SK-N-SH (cell line): ENCODE results near the gene POU2F1. TPM values are rescaled to one million over a fixed set of nuclear protein-coding genes. Genes with fewer than 3 reads are reported as not detected.
"Not testable (repeated sequence)": the region's sequence is repeated elsewhere in the genome, so short reads cannot be mapped to it uniquely, and the experiment has no call there.

Experiments
- CTCF ChIA-PET: fragments of 300-600, 350-600 bp; formaldehyde crosslinking; extraction: SDS; loops from one replicate; lab custom pipeline; 2021; lab: Yijun Ruan, JAX
- POLR2A ChIA-PET: fragments of 350-600 bp; sonication (Branson Sonifier 250); formaldehyde crosslinking; extraction: SDS; loops from one replicate; lab custom pipeline; 2020; ENCODE audit warnings: antibody characterized with exemption, inconsistent platforms; lab: Yijun Ruan, JAX
- DNase-seq: peaks from one replicate; pipeline ENCODE4 v3.0.0; 2012
- H2AFZ ChIP-seq: fragments of 200-600 bp; sonication (generic); 2 replicates; pipeline ENCODE4 v1.8.1; 2016; ENCODE audit warnings: antibody characterized with exemption, mild to moderate bottlenecking, low read depth
- H3F3A ChIP-seq: fragments of 200-600 bp; sonication (generic); replicated peaks from 2 replicates; pipeline ENCODE3; 2016; ENCODE audit warnings: antibody characterized with exemption, mild to moderate bottlenecking; ENCODE audit not compliant: insufficient read depth
- H3K27ac ChIP-seq, 2 experiments: fragments of 200-500 bp in 1 of 2; fragments of 200-600 bp in 1 of 2; sonication (Bioruptor generic) in 1 of 2; sonication (generic), shearing (Covaris generic) in 1 of 2; 2 replicates each; pipeline versions ENCODE4 v1.5.1 to v1.6.1; 2014 to 2016; ENCODE audit warnings: low read depth in 2 of 2, inconsistent platforms in 1 of 2, low read length in 1 of 2, mild to moderate bottlenecking in 1 of 2, mixed read lengths in 1 of 2
- H3K27me3 ChIP-seq: fragments of 200-600 bp; sonication (generic), shearing (Covaris generic); 2 replicates; pipeline ENCODE4 v1.6.1; 2016; ENCODE audit warnings: mixed run types; ENCODE audit not compliant: insufficient read depth
- H3K36me3 ChIP-seq, 2 experiments: fragments of 200-500 bp in 1 of 2; fragments of 200-600 bp in 1 of 2; sonication (Bioruptor generic) in 1 of 2; sonication (generic) in 1 of 2; replicated peaks in 1 of 2; 2 replicates each; pipeline versions ENCODE3 to v1.5.1; 2014 to 2016; ENCODE audit warnings: low read length in 1 of 2, mild to moderate bottlenecking in 1 of 2; ENCODE audit not compliant: insufficient read depth in 2 of 2, control insufficient read depth in 1 of 2
- H3K4me1 ChIP-seq, 2 experiments: fragments of 200-500 bp in 1 of 2; fragments of 200-600 bp in 1 of 2; sonication (Bioruptor generic) in 1 of 2; sonication (generic), shearing (Covaris generic) in 1 of 2; 2 replicates each; pipeline versions ENCODE4 v1.5.1 to v1.6.1; 2014 to 2016; ENCODE audit warnings: low read depth in 1 of 2, low read length in 1 of 2, mixed run types in 1 of 2; ENCODE audit not compliant: insufficient read depth in 2 of 2, control insufficient read depth in 1 of 2
- H3K4me2 ChIP-seq: fragments of 200-600 bp; sonication (generic), shearing (Covaris generic); 2 replicates; pipeline ENCODE4 v1.6.1; 2017; ENCODE audit warnings: mixed run types
- H3K4me3 ChIP-seq, 2 experiments: fragments of 200-500 bp in 1 of 2; fragments of 200-600 bp in 1 of 2; sonication (Bioruptor generic) in 1 of 2; sonication (generic), shearing (Covaris generic) in 1 of 2; 2 replicates each; pipeline versions ENCODE4 v1.5.1 to v1.8.1; 2014 to 2016; ENCODE audit warnings: low read depth in 2 of 2, inconsistent platforms in 1 of 2, low read length in 1 of 2, mild to moderate bottlenecking in 1 of 2, mixed read lengths in 1 of 2, moderate library complexity in 1 of 2
- H3K79me2 ChIP-seq: fragments of 200-600 bp; sonication (generic); 2 replicates; pipeline ENCODE4 v1.8.1; 2017; ENCODE audit warnings: mild to moderate bottlenecking; ENCODE audit not compliant: insufficient read depth
- H3K9ac ChIP-seq: fragments of 200-600 bp; sonication (generic); 2 replicates; pipeline ENCODE4 v1.6.1; 2017; ENCODE audit warnings: mixed run types
- H3K9me2 ChIP-seq: fragments of 200-600 bp; sonication (generic); 2 replicates; pipeline ENCODE4 v1.6.1; 2017; ENCODE audit warnings: mixed run types
- H3K9me3 ChIP-seq: fragments of 200-600 bp; sonication (generic); 2 replicates; pipeline ENCODE4 v1.6.1; 2017; ENCODE audit warnings: mixed run types, mild to moderate bottlenecking, moderate library complexity
- H4K20me1 ChIP-seq: fragments of 200-600 bp; sonication (generic); 2 replicates; pipeline ENCODE4 v1.6.1; 2017; ENCODE audit warnings: mild to moderate bottlenecking, mixed run types; ENCODE audit not compliant: insufficient read depth
- CHD2 ChIP-seq: fragments of 150-350 bp; IDR thresholded peaks from 2 replicates; pipeline ENCODE4 v1.6.1; 2018; ENCODE audit warnings: low read length; ENCODE audit not compliant: partially characterized antibody
- EP300 ChIP-seq, 2 experiments: IDR thresholded peaks; 2 replicates each; pipeline versions ENCODE4 v1.4.0 to v1.6.1; 2012; ENCODE audit warnings: borderline replicate concordance in 1 of 2, low read depth in 1 of 2, low read length in 1 of 2
- FOSL2 ChIP-seq: IDR thresholded peaks from 2 replicates; pipeline ENCODE4 v1.4.0; 2012; ENCODE audit warnings: low read depth, mild to moderate bottlenecking, moderate library complexity, borderline replicate concordance
- FOXJ3 ChIP-seq: sonication (generic); formaldehyde crosslinking; IDR thresholded peaks from 2 replicates; pipeline ENCODE4 v1.5.1; 2020; ENCODE audit warnings: mild to moderate bottlenecking, missing genetic modification reagents
- FOXM1 ChIP-seq: IDR thresholded peaks from 2 replicates; pipeline ENCODE4 v1.4.0; 2012; ENCODE audit warnings: low read depth, mild to moderate bottlenecking
- GABPA ChIP-seq: IDR thresholded peaks from 2 replicates; pipeline ENCODE4 v1.4.0; 2012; ENCODE audit warnings: low read depth, mild to moderate bottlenecking
- GATA2 ChIP-seq: sonication (generic); formaldehyde crosslinking; IDR thresholded peaks from 2 replicates; pipeline ENCODE4 v1.5.0; 2020; ENCODE audit warnings: mild to moderate bottlenecking, missing genetic modification reagents
- MXI1 ChIP-seq: IDR thresholded peaks from 2 replicates; pipeline ENCODE4 v1.6.1; 2012; ENCODE audit warnings: mild to moderate bottlenecking, low read depth, low read length, improper control_type of control experiment
- NFIC ChIP-seq: IDR thresholded peaks from 2 replicates; pipeline ENCODE4 v1.4.0; 2012; ENCODE audit warnings: borderline replicate concordance
- NRF1 ChIP-seq: IDR thresholded peaks from 2 replicates; pipeline ENCODE4 v1.6.1; 2012; ENCODE audit warnings: low read depth, mild to moderate bottlenecking, low read length
- POLR2AphosphoS5 ChIP-seq: IDR thresholded peaks from 2 replicates; pipeline ENCODE4 v1.6.1; 2012; ENCODE audit warnings: low read depth, low read length
- RAD21 ChIP-seq: IDR thresholded peaks from 2 replicates; pipeline ENCODE4 v1.6.1; 2012; ENCODE audit warnings: mild to moderate bottlenecking, low read length
- REST ChIP-seq: IDR thresholded peaks from 2 replicates; pipeline ENCODE4 v1.6.1; 2012; ENCODE audit warnings: mild to moderate bottlenecking, low read depth, low read length, moderate library complexity
- RFX5 ChIP-seq: IDR thresholded peaks from 2 replicates; pipeline ENCODE4 v1.6.1; 2012; ENCODE audit warnings: mild to moderate bottlenecking, improper control_type of control experiment, low read length
- SIN3A ChIP-seq: IDR thresholded peaks from 2 replicates; pipeline ENCODE4 v1.6.1; 2012; ENCODE audit warnings: low read depth, mild to moderate bottlenecking, low read length, moderate library complexity, borderline replicate concordance
- SMC3 ChIP-seq: IDR thresholded peaks from 2 replicates; pipeline ENCODE4 v1.6.1; 2012; ENCODE audit warnings: low read depth, low read length, improper control_type of control experiment
- TAF1 ChIP-seq: IDR thresholded peaks from 2 replicates; pipeline ENCODE4 v1.6.1; 2012; ENCODE audit warnings: low read depth, mild to moderate bottlenecking, low read length, moderate library complexity, borderline replicate concordance
- TEAD4 ChIP-seq: IDR thresholded peaks from 2 replicates; pipeline ENCODE4 v1.4.0; 2012; ENCODE audit warnings: mild to moderate bottlenecking, borderline replicate concordance; ENCODE audit not compliant: insufficient read depth
- ZBTB33 ChIP-seq: IDR thresholded peaks from 2 replicates; pipeline ENCODE4 v1.4.0; 2012; ENCODE audit warnings: low read depth, borderline replicate concordance
- WGBS: methylation state at CpG from one replicate; pipeline ENCODE4 v1.1.6; 2017; ENCODE audit warnings: low lambda C conversion rate; 5-methylcytosine and 5-hydroxymethylcytosine counted together
- polyA plus RNA-seq, 3 experiments: library from polyadenylated mRNA; depleted of rRNA; stranded (reverse); fragments of >200 nt; gene quantifications; 2 replicates each; pipeline ENCODE4 v1.2.3, GENCODE V29; 2012
- TF ChIP-seq, protein P1 (sequence below): fragments of 150-350 bp; IDR thresholded peaks from 2 replicates; pipeline ENCODE4 v1.6.1; 2016; ENCODE audit warnings: mild to moderate bottlenecking, low read depth, low read length

Gene POU2F1
- polyA plus RNA-seq, 1 of the 3 experiments (the other 2 are of a cell fraction) = 1.2 TPM

DNA sequence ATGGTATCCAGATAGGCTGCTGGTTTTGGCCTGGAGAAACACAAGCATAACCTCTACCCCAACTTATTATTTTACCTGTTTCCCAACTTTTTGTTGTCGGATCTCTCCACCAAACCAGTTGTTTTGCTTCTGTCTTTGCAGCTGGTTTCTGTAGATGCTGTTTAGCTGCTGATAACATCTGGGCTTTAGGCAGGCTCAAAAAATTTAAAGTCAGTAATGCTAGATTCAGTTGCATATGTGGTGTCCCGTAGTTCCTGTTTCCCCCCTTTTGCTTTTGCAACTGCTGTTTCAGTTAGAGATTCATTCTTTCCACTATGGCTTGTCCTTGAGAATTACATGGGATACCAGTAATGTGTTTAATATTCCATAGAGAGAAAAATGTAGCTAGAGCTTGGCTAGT lies 98.5 kb downstream of the POU2F1 start:
- H3F3A ChIP-seq, H3K4me3 ChIP-seq, H3K9ac ChIP-seq, H3K27me3 ChIP-seq, H4K20me1 ChIP-seq, H3K4me2 ChIP-seq, H3K9me2 ChIP-seq, CTCF ChIA-PET, H2AFZ ChIP-seq, DNase-seq, H3K27ac ChIP-seq, H3K4me1 ChIP-seq, H3K79me2 ChIP-seq: not testable (repeated sequence)
- Histone ChIP-seq H3K9me3 (peaks cover 31% of the 10 kb centered on the region; the same call in 1 of the 2 replicates), H3K36me3 (peaks cover under 1 to 26% of the 10 kb centered on the region in 2 experiments)
- WGBS = 93% methylated on average over 2 of the region's 2 CpGs
- POLR2A ChIA-PET = interaction anchor here (1.5 kb wide), 1 partner anchor 9 kb away, joined by 4 read pairs; no protein-coding TSS in a partner anchor

- CTCF ChIA-PET = interaction anchor here (0.8 kb wide), 1 partner anchor 54 kb away, joined by 3 read pairs; no protein-coding TSS in a partner anchor
- 97% methylated on average over 8 of the region's 8 CpGs for WGBS
Observed at GRCh38 chr1:167322483-167322882, 101.8 kb downstream of the POU2F1 start.

More at GRCh38 chr1:167322483-167322882, 101.8 kb downstream of the POU2F1 start:
- no peaks in the 10 kb centered on the region for H3K27me3 ChIP-seq
- no peak for TF ChIP-seq SMC3
- TF ChIP-seq POLR2AphosphoS5 = no peak
- TF ChIP-seq EP300 (IDR thresholded peaks at IDR 0.05; ENCODE audit: borderline replicate concordance in 1 of 2, low read depth in 1 of 2, low read length in 1 of 2) = no peak
- TF ChIP-seq FOXM1 = no peak
- no peak for TF ChIP-seq NRF1
- no peak for TF ChIP-seq TAF1
- no peak for TF ChIP-seq REST
- TF ChIP-seq FOSL2 = no peak
- TF ChIP-seq SIN3A = no peak
- TF ChIP-seq MXI1 = no peak
- TF ChIP-seq RFX5 = no peak
- TF ChIP-seq NFIC = no peak
- no peak for TF ChIP-seq FOXJ3 (CRISPR knock-in tag)
- TF ChIP-seq RAD21 = no peak
- TF ChIP-seq GATA2 (CRISPR knock-in tag) = no peak
- no peak for TF ChIP-seq CHD2
- no peak for TF ChIP-seq ZBTB33
- TF ChIP-seq, protein P1, sequence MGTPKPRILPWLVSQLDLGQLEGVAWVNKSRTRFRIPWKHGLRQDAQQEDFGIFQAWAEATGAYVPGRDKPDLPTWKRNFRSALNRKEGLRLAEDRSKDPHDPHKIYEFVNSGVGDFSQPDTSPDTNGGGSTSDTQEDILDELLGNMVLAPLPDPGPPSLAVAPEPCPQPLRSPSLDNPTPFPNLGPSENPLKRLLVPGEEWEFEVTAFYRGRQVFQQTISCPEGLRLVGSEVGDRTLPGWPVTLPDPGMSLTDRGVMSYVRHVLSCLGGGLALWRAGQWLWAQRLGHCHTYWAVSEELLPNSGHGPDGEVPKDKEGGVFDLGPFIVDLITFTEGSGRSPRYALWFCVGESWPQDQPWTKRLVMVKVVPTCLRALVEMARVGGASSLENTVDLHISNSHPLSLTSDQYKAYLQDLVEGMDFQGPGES = no peak
- no peak for TF ChIP-seq TEAD4
- no peak for TF ChIP-seq GABPA
- H3K4me3 ChIP-seq = no peak overlapping the region; a peak in 1 of 4 replicates
- no peaks in the 10 kb centered on the region; the same call in 1 of the 2 replicates for H3K79me2 ChIP-seq
- H4K20me1 ChIP-seq = no peaks in the 10 kb centered on the region
- POLR2A ChIA-PET = no interaction called here
- H3K4me1 ChIP-seq = peaks cover 0 to under 1% of the 10 kb centered on the region in 2 experiments; a peak in 1 of 4 replicates
- peaks cover 31% of the 10 kb centered on the region; the same call in 1 of the 2 replicates for H3K9me3 ChIP-seq
- H3K36me3 ChIP-seq = peaks cover 5 to 28% of the 10 kb centered on the region in 2 experiments
- no peak overlapping the region for H3K9ac ChIP-seq
- DNase-seq = no peak
- no peak overlapping the region for H3K4me2 ChIP-seq
- H3K9me2 ChIP-seq = no peaks in the 10 kb centered on the region
- no peaks in the 10 kb centered on the region for H3F3A ChIP-seq
- no peak overlapping the region for H3K27ac ChIP-seq
- no peak overlapping the region for H2AFZ ChIP-seq
